Esophagus muscularis mucosa (tissue), 3 donors: Measurements from ENCODE around the gene GPX3.

ENCODE experiments used
- POLR2A ChIP-seq: fragments of 450-650 bp; IDR thresholded peaks from one replicate; pipeline ENCODE4 v1.6.1; 2017; ENCODE audit warnings: antibody characterized with exemption, moderate library complexity, mild to moderate bottlenecking, low read depth
- TF ChIP-seq, protein P1 (sequence below), 3 experiments: fragments of 200-600 bp in 2 of 3; fragments of 450-650 bp in 1 of 3; sonication (generic) in 2 of 3; IDR thresholded peaks; one replicate each; pipeline ENCODE4 v1.5.1; 2017 to 2019; ENCODE audit warnings: antibody characterized with exemption in 3 of 3, mild to moderate bottlenecking in 2 of 3, moderate library complexity in 1 of 3

DNA sequence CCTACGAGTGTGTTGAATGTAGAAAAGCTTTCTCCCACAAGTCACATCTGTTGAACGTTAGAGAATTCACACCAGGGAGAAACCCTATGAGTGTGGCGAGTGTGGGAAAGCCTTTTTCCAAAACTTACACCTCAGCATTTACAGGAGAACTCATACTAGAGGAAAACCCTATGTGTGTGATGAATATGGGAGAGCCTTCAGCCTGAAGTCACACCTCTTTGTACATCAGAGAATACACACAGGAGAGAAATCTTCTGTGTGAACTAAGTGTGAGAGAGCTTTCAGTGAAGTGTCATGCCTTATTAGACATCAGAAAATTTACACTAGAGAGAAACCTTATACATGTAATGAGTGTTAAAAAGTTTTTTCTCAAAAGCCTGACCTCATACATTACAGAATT is 41.8 kb upstream of the GPX3 start:
- TF ChIP-seq, protein P1, sequence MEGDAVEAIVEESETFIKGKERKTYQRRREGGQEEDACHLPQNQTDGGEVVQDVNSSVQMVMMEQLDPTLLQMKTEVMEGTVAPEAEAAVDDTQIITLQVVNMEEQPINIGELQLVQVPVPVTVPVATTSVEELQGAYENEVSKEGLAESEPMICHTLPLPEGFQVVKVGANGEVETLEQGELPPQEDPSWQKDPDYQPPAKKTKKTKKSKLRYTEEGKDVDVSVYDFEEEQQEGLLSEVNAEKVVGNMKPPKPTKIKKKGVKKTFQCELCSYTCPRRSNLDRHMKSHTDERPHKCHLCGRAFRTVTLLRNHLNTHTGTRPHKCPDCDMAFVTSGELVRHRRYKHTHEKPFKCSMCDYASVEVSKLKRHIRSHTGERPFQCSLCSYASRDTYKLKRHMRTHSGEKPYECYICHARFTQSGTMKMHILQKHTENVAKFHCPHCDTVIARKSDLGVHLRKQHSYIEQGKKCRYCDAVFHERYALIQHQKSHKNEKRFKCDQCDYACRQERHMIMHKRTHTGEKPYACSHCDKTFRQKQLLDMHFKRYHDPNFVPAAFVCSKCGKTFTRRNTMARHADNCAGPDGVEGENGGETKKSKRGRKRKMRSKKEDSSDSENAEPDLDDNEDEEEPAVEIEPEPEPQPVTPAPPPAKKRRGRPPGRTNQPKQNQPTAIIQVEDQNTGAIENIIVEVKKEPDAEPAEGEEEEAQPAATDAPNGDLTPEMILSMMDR (IDR thresholded peaks at IDR 0.05) = no peak
- TF ChIP-seq POLR2A = no peak
